Erythroblast (primary cell): ENCODE data around the gene RAB5A.
"Not testable (repeated sequence)": the region's sequence is repeated elsewhere in the genome, so short reads cannot be mapped to it uniquely, and the experiment has no call there.

ENCODE experiments used
- GATA1 ChIP-seq: IDR thresholded peaks from 2 replicates; pipeline ENCODE4 v1.6.1; 2011; ENCODE audit warnings: low read depth, mild to moderate bottlenecking, control low read depth, low read length, moderate library complexity
- POLR2A ChIP-seq: IDR thresholded peaks from 2 replicates; pipeline ENCODE4 v1.6.1; 2011; ENCODE audit warnings: mild to moderate bottlenecking, low read length

DNA sequence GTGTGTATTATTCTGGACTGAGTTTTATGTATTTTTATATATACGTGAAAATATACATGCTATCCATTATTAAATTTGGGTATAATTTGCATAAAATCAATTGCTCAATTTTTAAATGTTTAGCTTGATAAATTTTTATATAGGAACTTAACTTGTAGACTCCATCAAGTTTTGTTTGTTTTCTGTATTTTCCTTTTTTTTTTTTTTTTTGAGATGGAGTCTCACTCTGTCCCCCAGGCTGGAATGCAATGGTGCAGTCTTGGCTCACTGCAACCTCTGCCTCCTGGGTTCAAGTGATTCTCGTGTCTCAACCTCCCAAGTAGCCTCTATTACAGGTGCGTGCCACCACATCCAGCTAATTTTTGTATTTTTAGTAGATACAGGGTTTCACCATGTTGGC lies 69.2 kb downstream of the RAB5A start:
- TF ChIP-seq POLR2A, GATA1: not testable (repeated sequence)
